Stimulated activated CD8-positive, alpha-beta memory T cell treated with anti-CD3 and anti-CD28 coated beads, Interleukin-7, amount 100 ng/mL, for 1 hour (primary cell): ENCODE data around the gene PIEZO1.
A peak's percentile ranks its signal among the peaks of the same experiment; 100 is the strongest.

Experiments
- DNase-seq, 2 donors: peaks; one replicate each; pipeline ENCODE4 v3.0.0-alpha.2; 2020; ENCODE audit warnings: low read depth in 2 of 2

PIEZO1 gene

DNA sequence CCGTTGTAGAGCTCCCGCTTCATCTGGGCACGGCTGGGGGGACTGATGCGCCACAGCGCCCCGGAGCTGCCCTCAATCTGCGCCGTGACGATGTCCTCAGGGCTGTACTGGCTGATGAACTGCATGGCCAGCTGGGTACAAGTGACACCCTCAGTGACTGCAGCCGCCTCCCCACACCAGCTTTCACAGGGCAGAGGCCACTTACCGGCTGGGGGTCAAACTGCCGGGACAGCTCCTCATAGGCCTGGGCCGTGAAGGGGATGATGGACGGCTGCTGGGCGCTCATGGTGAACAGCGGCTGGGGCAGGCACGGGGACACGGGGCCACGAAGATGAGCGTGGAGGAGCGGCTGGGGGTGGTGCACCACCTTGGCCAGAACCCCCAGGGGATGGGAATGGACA lies 68.4 kb downstream of the PIEZO1 start:
- no peak for DNase-seq

DNA sequence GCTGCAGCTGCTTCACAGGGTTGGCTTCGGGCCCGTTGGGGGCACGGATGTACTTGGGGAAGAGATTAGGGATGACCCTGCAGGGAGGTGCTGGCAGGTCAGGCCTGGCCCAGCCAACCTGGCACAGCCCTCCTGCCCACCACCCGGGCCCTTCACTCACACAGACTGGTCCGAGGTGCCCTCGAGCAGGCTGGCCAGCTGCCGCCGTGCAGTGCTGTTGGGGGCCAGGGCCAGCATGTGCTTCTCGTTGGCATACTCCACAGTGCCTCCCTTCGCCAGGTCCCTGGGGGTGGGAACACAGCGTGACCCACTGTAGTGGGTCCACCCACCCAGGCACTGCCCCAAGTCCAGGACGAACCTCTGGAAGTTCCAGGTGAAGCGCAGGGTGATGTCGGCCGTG lies 68.8 kb downstream of the PIEZO1 start:
- no peak for DNase-seq

GRCh38 chr16:88715312-88716190 lies 69.5 kb downstream of the PIEZO1 start:
- DNase-seq, result no peak

GRCh38 chr16:88714420-88715302 lies 70.4 kb downstream of the PIEZO1 start:
- DNase-seq, result no peak

GRCh38 chr16:88713568-88714419 lies 71.2 kb downstream of the PIEZO1 start:
- DNase-seq, result no peak

- no peak for DNase-seq
Observed at GRCh38 chr16:88713054-88713453, 72.0 kb downstream of the PIEZO1 start.

GRCh38 chr16:88712362-88712979 lies 72.5 kb downstream of the PIEZO1 start:
- no peak for DNase-seq

- no peak for DNase-seq
Observed at GRCh38 chr16:88711750-88712340, 73.2 kb downstream of the PIEZO1 start.

DNA sequence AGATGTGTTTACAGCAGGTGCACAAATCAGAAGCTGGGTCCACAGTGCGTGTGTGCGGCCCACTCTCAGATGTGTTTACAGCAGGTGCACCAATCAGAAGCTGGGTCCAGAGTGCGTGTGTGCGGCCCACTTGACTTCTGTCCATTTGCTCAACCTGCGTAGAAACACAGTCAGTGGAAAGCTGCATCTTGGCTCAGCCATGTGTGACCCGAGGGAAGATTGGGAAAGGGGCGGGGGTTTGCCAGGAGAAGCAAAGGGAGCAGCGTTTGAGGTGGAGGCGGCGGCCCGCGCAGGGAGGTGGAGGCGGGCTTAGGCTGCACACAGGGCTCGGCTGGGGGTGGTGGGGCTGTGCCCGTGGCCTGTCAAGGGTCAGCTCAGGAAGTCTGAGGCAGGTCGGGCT lies 74.5 kb downstream of the PIEZO1 start:
- DNase-seq, result no peak

DNA sequence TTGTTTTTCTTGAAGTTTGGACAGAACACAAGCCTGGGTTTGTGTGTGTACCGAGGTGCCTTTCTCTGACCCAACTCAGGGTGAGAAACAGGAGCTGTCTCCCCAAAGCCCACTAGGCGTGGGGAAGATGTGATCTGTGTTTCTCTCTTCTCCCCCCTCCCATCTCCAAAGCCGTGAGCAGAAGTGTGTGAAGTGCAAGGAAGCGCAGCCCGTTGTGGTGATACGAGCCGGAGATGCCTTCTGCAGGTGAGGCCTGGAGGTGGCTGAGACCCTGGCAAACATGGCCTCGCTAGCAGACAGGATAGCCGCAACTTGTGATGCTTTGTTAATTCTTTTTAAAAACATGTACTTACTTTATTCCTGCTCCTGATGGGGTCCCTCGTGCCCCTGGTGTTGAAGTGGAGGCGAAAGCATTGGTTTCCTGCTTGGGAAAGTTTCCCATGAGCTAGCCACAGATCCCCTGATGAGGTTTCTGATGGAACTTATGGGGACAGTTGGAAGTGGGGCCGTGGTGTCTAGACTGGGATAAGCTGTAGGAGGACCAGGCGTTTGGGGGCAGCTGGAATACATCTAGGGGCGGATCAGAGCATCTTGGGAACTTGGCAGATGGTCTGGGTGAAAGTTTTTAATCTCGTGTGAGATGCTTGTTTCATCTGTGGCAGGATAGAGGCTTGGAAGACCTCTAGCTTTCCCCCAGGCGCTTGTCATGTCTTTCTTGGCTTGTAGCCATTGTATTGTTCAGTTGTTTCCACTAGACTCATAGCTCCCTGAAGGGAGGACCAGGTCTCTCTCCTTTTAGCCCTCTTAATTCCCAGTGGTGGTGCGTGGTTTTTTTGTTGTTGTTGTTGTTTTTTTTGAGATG lies 77.8 kb downstream of the PIEZO1 start:
- no peak for DNase-seq

GRCh38 chr16:88706229-88706964 lies 78.6 kb downstream of the PIEZO1 start, which contains the start of the genes CTU2 and RNF166:
Gene CTU2 (plus strand): TSS chr16:88706503. CDS start chr16:88706531, 28 bp downstream.
Gene RNF166 (minus strand): TSS chr16:88706408. CDS start chr16:88706325, 83 bp downstream.
- peak; percentile 85 to 86 for DNase-seq

DNA sequence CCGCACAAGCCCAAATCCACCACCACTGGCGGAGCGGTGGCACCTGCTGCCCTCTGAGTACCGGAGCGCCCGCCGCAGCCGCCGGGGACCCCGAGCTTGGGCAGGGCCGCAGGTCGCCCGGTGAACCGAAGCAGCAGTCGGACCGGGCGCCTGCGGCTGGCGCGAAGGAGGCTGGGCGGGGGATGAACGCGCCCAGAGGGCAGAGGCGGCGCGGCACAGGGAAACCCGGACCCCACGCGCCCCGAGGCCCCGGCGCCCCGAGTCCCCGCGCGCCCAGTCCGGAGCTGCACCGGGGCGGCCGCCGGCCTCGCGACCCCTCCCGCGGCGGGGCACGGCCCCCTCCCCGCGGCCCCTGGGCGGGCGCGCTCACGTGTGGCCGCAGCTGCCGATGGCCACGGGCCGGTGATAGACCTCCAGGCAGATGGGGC lies 79.2 kb downstream of the PIEZO1 start:
- no peak for DNase-seq

GRCh38 chr16:88705076-88705684 lies 79.8 kb downstream of the PIEZO1 start:
- no peak for DNase-seq

GRCh38 chr16:88703486-88704309 lies 81.3 kb downstream of the PIEZO1 start:
- peak; percentile 40 to 59 for DNase-seq

- no peak for DNase-seq
Observed at GRCh38 chr16:88702371-88703210, 82.4 kb downstream of the PIEZO1 start.

DNA sequence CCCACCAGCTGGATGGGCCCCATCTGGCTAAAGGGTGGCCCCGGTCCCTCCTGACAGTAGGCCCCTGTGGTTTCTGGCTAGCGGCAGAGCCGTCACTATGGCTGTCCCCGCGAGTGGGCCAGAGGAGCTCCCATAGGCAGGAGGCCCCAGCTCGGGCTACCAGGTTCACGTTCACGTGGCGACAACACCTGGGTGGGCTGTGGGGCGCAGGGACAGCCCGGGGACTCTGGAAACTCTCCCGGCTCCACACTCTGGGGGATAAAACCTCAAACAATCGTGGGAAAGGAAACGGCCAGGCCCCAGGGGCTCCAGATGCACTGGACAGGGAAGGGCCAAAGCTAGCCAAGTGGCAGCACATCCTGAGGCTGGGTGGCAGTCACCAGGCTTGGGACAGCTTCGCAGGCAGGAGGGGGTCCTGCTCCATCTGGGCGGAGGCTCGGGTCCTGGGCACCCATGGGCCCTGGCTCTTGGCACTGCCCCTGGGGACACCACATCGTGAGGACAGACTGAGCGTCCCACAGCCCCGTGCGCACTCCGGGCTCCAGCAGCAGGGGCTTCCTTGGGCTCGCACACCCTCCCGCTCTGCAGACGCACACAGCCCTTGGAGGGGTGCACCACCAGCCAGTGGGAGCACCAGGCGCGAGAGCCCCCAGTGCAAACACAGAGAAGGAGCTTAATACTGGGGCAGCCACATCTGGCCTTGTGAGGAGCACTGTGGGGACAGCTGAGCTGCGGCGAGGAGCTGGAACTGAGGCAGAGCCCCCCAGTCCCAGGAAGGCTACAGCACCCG lies 83.2 kb downstream of the PIEZO1 start:
- DNase-seq, result no peak
